Mucosa of gallbladder (tissue), 1 donor: ENCODE results near the gene CETN1. TPM values are rescaled to one million over a fixed set of nuclear protein-coding genes. Genes with fewer than 3 reads are reported as not detected.
A peak's percentile ranks its signal among the peaks of the same experiment; 100 is the strongest.

Experiments used
- DNase-seq: peaks from one replicate; pipeline ENCODE4 v3.0.0-alpha.2; 2020; ENCODE audit warnings: low spot score
- total RNA-seq: library from RNA; stranded (reverse); gene quantifications from one replicate; pipeline ENCODE4 v1.2.1, GENCODE V29; 2021
- donor health status: DM: no; HTN: no; CAD: no.

The CETN1 gene
- total RNA-seq, 1 donor from 2014 or later, result not detected

DNA sequence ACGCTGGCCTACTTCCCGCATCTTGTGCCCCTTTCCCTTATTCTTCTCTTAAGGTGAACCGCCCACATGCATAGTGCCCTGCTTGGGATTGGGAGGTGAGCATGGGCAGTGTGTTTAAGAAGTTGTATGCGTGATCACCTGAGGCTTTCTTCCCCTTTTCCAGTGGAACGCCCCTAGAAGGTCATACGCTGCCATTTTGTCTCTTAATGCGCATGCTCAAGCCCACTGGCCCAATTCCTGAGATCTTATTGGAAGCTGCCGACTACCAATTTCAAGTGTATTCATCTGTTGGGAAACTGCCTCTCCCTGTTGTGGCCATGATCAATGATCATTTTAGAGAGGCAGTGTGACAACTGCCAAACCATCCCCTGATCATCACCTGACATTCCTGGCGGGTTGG is 3.3 kb upstream of the CETN1 start:
- no peak for DNase-seq

DNA sequence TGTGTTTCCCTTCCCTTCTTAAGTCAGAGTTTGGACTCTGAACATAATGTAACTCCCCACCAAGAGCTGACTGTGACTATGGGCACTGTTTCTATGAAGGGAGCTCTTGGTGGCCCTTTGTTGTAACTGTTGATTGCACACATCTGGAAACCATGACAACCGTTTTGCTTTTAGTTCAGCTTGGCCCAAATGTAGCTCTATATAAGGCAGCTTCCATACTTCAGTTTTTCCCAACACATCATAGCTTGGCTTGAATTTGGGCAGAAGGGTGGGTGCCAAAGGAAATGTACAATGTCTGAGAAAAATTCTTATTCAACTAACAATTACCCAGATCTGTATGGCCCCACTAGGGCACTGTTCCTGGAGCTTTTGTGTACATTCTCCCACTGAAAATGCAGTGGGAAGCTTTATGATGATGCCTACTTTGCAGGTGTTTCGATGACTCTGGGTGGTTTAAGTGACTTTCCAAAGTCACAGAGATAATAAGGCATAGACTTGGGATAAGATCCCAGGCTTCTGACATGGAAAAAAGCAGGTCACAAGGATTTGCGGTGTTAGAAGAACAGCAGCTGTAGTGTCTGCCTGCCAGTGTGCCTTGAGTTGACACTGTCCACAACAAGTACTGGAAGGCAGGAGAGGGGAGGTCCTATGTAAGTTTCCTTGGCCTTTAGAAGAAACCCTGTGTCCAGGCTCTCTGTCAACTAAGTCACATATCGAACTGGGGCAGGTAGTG is 2.4 kb upstream of the CETN1 start:
- DNase-seq, result no peak

DNA sequence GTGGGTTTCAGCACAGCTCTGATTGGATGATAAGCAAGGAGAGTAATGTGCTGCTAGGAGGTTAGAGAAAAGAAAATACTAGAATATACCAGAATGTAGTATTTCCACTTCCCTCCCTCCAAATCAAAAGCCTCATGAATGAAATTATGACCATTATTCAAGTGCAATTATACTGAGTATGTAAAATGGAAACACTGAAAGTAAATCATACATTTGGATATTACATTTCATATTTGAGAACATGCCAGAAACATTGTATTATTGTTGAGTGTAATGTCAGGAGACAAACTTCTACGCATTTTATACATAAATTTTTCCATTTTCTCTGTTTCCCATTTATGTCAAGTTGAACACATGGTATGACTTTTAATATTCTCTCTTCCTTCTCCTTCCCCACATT is 942 bp upstream of the CETN1 start:
- DNase-seq, result no peak

DNA sequence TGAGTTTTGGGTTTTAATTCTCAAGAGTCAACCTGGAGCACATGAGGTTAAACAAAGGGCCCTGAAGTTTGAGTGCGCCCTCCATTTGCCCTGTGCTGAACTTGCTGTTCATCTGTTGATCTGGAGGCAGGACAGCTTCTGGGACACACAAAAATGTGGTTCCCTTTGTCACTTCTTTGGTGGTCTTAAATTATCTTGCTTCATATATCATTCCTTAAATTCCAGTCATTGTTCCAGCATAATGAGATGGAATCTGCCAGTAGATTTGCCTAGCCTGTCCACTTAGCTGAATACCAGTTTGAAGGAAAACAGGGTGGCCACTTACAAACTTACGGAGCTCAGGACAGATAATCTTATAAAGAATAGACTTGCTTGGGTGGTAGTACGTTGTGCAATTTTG is 916 bp downstream of the CETN1 start:
- DNase-seq, result no peak

DNA sequence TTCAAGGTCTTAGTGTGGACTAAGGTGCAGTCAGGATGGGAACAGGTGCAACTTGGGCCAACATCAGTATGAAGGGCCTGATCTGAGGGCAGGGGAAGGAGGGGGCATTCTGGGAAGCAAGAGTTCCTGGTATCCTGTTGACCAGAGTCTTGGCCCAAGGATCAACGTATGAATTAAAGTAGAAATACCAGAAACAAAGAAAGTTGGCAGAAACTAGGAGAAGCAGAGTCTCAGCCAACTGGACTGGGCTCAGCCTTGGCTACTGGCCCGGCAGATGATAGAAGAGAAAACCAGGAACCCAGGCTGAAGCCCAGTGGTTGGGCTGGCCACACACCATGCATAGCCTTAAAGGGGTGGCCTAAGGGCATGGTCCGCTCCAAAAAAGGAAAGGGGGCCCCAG is 2.3 kb downstream of the CETN1 start:
- peak; percentile 17 for DNase-seq

DNA sequence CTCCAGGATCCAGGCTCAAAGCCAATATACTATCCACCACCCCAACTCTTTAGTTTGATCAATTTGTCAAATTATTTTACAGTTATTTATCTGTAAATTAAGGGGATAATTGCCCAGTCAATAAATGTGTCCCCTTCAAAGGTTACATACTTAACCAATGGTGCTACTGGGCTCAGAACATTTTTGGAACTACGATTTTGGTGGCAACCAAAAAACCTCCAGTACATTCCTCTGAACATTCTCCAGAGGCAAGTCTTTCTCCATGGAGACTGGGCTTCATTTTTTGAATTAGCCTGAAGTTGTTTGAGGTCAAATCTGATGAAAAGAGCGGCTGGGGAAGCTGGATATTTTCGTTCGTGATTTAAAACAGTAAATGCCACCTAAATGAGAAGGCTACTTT is 14.9 kb downstream of the CETN1 start:
- no peak for DNase-seq

DNA sequence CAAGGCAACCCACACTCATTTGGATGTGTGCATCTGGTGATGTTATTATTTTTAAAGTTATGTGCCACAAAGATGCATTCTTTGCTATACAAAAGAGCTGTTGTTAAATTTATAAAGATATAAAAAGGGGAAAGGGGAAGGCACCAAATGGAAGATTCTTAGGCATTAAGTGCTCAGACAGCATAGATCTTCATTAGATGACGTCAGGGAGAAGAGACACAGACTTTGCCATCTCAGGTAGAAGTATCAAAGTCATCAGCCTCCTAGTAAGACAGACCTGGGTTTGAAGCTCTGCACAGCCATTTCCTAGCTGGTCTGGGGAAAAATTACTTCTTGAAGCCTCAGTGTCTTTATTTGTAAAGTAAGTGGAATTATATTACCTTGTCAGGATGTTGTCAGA is 15.4 kb downstream of the CETN1 start:
- no peak for DNase-seq

DNA sequence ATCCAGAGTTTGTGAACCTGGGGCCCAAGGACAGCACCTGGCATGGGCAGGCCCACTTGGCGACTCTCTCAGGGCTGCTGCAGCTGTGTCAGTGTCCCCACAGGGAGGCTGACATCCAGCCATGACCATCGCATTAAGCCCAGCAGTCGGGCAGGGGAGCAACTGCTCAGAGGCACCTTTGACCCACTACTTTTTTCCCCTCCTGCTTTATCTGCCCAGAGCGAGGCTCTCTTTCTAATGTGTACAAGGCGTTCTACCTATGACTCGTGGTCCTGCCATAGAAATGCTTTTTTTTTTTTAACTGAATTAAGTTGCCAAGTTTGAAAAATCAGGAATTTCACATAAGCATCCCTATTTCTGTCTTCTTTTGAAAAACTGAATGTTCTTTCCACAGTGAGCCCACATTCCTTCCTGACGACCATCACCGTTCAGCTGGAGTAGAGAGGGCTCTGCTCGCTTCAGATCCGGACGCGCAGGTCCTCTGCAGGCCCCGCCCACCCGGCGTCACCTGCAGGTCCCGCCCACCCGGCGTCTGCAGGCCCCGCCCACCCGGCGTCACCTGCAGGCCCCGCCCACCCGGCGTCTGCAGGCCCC is 16.2 kb downstream of the CETN1 start:
- DNase-seq, result peak; percentile 56

DNA sequence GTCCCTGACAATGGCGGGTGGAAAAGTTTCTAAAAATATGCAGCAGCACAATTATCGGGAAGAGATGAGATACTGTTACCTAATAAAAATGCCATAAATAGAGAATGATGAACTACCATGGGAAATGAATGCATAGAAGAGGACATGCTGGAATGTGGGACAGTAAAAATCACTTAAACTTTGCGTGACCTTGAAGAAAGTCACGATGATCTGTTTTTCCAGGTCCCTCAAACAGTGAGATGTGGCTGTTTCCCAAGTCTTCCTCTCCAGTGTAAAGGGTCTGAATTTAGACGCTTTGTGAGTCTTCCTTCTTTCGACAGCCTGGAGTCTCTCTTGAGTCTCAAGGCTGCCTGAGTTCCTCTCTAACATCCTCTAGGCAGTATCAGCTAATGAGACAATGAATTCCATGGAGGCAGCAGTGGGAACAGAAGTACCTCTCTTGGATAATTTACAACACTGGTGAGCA is 18.0 kb downstream of the CETN1 start:
- DNase-seq, result no peak

DNA sequence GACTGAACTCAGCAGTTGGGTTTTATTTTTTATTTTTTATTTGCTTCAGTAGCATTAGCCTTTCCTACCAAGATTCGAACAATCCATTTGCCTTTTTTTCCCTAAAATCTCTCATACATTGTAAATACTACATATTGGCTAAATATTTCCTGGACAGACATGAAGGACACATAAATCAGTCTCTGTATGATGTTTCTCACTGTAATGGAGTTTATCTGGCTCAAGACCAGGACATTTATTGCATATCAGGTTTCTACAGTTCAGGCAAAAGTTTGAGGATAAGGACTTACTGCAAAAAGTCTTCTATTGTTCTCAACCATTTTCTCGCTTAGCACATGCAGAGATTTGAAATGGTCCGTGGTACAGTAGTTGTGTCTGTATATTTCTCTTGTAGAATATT is 19.9 kb downstream of the CETN1 start:
- DNase-seq, result no peak

DNA sequence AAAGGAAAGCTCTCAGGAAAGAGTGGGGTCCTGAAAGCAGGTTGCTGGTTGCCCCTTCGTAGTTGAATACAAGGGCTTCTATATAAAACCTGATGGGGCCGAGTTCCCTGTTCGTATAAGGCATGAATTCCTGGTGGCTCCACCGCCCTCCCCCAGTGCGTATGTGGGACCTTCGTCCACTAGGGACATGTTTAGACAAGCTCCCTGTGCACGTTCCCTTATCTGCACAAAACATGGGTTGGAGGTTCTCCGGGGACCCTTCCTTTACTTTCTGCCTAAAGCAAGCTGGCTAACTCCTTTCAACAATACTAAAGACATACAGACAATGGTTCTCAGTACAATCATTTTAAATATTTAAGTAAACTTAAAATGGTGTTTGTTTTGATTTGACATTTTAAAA is 24.6 kb downstream of the CETN1 start:
- DNase-seq, result no peak

DNA sequence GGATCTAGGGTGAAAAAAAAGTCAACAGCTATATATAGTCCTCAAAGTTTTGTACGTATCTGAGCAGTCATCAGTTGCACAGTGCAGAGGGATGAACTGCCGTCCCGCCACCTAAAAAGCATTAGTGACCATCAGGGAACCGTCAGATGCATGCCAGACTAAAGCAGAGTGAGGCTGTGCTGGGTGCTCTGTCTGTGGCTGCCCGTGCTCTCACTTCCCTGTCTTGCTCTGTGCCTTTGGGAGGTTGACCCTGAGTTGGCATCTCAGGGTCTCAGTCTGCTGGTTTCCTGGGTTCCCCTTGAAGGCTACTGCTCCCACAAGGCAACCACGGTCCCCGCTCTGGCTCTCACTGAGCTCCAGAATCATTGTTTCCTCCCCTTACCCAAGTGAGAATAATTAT is 27.8 kb downstream of the CETN1 start:
- DNase-seq, result no peak

DNA sequence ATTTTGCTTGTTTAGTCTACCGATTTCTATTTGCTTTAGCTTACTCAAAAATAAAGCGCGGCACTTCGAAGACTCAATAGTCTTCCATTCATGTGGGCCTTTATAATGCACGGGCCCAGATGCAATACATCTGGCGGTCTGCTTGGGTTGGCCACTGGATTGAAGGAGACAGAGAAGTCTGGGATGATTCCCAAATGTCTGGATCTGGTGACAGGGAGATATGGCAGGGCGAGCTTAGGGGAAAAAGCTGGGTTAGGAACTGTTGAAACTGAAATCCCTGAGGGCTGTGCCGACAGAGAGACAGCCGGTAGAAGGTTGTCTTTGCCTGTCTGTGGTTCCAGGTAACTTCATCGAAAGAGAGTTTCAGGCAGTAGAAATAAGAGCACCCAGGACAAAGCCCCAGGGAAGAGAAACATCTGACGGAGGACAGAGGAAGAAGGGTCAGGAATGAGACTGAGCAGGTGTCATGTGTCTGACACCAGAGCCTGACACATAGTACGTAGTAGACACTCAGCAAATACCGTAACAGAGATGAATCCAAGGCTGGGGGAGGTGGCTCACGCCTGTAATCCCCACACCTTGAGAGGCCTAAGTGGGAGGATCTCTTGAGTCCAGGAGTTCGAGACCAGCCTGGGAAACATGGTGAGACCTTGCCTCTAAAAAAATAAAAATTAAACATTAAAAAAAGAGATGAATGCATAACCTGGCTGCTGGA is 30.2 kb downstream of the CETN1 start:
- no peak for DNase-seq

DNA sequence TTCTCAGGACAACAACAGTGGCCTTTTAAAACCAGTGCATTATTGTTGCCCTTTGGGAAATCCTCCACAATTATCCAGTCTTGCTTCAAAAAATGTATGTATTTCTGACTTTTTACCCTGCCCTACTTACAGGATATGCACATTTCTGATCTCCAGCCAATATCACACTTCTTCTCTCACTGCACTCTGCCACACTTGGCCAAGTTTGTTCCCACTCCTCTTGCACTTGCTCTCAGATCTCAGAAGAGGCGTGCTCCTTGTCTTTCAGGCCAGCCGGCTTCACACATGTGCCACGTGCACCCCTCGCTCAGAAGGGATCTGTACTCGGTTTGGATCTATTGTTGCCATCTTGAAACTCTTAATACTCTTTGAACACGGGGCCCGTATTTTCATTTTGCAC is 32.0 kb downstream of the CETN1 start:
- DNase-seq, result no peak

DNA sequence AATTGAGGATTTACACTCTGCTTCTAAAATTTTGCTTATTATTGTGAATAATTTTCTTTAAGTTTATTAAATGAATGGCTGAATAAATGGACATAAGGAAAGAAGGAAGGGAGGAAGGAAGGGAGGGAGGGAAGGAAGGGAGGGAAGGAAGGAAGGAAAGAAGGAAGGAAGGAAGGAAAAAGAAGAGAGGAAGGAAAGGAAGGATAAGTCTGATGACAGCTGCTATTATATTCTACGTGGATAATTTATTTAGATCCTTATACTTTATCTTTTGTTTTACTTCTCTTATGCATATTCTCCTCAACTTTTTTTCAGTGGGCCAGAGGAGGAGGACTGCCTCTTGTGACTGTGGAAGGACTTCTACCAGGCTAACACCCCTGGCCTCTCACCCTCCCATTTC is 34.0 kb downstream of the CETN1 start:
- DNase-seq, result no peak

DNA sequence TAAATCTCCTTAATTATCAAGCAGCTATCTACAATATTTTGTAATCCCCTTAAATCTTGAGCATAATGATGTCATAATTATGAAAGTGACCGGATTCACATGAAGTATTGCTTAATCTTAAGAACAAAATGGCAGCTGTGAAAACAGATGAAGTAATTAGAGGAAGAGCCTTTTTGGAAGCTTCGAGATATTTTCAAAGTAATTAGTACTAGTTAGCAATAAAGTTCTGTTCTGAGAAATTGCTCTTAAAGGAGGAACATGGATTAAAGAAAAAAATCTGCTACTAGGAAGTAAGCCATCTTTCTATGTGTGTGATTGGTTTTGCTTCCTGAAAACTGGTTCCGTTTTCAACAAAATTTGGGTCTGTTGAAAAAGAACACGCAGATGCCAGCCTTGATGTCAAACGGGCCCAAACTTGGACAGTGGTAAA is 34.9 kb downstream of the CETN1 start:
- DNase-seq, result no peak

DNA sequence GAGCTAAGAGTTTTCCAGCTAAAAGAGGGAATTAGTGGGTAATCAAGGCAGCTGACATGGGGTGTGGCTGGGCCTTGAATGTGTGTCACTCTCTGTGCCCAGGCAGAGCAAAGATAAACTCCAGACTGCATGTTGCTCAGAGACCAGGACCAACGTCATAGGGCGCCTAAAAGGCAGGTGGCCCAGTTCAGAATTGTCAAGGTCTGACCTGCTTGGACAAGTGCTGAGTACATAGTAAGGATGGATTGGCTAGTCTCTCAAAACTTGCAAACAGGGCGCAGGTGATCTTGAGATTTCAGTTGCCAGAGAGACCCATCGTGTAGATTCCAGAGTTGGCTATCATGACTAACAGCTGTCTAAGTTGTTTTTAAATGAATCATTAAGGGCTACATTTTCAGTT is 35.6 kb downstream of the CETN1 start:
- no peak for DNase-seq

DNA sequence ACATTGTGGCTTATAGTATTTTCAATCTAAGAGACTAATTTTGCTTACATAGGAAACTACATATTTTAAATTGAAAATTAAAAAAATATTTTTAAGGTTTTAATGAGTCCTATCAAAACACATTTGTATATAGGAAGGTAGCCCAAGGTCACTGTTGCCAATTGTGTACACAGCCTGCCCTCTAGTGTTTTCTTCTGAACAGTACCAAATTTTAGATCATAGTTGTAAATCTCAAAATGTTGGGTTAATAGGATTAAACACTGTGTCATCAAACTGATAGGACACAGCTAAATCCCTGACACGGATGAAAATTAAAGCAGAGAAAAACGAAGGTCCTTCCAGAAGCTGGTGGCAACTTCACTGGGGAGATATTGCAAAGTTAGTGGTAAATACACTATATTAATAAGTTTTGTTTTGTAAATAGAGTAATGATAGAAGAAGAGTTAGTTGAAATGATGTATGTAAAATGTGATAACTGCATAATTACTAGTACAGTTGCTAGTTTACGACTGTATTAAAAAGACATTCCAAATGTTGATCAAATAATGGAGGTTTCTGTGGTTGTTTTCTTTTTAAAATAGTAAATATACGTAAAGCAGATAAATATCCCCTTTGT is 36.3 kb downstream of the CETN1 start:
- no peak for DNase-seq

DNA sequence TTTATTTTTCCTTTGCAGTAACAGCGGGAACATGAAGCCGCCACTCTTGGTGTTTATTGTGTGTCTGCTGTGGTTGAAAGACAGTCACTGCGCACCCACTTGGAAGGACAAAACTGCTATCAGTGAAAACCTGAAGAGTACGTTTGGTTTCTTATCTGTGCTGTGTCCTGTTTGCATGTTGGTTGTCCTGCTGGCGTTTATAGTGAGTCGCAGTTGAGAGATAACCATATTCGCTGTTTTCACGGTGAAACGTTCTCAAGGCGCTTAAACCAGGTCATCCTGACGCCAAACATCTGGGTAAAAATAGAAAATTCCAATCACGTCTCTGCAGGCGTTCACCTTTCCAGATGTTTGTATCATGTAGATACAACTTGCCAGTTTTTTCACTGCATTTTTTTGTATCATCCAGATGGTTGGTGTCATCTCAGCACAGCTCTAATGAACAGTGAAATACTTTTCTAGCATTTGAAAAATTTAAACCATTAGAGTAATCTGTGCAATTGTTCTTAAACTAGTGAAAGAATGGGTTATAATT is 37.9 kb downstream of the CETN1 start:
- no peak for DNase-seq

DNA sequence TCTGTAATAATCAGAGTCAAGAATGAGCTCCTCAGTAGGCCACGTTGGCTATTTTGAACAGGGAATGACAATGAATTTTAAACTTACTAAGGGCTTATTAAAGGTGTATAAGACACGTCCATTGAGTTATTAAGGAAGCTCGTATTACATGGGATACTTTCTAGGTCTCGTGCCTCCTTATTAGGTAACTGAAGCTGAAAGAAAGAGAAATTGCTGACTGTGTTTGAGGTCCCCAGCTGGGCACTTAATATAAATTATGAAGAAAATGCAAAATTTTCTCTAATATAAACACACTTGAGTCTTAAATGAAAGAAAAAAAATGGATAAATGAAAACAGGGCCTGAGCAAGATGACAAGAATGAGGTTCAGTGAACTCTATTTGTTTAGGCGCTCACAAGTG is 38.4 kb downstream of the CETN1 start:
- DNase-seq, result no peak

DNA sequence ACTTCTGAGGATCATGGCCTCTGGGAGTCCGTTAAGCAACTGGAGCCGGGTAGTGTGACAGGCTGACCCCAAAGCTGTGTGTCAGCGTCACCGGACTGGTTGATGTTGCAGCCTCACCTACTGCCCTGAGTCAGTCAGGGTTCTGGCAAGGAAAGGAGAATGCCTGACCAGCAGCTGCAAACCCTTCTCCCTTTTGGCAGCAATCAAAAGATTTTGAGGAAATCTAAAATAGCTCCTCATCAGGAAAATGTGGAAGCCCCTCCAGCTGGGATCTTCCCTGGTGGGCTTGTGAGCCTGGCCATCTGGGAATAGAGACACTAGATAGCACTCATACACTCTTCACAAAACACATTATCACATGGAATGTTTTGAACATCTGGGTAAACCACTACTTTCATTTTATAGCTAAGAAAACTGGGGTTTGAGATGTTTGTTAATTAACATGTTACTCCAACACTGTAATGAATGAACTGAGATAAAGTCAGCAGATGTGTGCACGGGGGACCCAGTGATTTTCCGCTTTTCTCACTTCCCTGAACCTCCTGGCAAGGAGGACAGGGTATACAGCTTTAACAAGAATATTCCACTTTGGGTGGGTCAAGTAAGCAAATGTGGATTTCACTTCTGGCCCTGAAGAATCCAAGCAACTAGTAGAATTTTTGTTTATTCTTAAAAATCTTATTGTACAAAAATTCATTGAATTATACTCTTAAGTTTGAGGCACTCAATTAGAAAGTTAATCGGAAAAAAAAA is 41.3 kb downstream of the CETN1 start:
- DNase-seq, result no peak

DNA sequence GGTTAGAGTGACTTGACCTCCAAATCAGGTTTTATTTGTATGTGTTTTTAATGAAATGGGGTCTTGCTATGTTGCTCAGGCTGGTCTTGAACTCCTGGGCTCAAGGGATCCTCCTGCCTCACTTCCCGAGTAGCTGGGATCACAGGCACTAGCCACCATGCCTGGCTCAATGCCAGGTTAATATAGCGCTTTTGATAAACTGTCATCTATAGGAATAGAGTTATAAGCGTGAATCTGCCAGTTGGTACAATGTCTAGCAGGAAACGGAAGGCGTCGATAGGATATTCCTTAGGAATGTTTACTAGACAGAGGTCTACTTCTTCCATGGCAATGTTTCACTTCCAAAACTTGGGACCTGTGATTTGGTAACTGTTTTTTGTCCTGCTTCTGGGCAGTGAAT is 42.1 kb downstream of the CETN1 start:
- DNase-seq, result no peak
